Neural progenitor cell (in vitro differentiated cells): ENCODE results near the gene SOX5. TPM values are rescaled to one million over a fixed set of nuclear protein-coding genes. Genes with fewer than 3 reads are reported as not detected.

Source experiments
- DNase-seq: peaks from one replicate; pipeline ENCODE4 v3.0.0-alpha.2; 2016; ENCODE audit warnings: low spot score
- H2AFZ ChIP-seq: fragments of 200-600 bp; sonication (generic); replicated peaks from 2 replicates; pipeline ENCODE4 v1.6.1; 2016; ENCODE audit warnings: antibody characterized with exemption
- H3F3A ChIP-seq: fragments of 200-600 bp; sonication (generic); 2 replicates; pipeline ENCODE4 v1.6.1; 2016; ENCODE audit warnings: antibody characterized with exemption, low read depth
- H3K27ac ChIP-seq: fragments of 200-600 bp; sonication (generic); 2 replicates; pipeline ENCODE4 v1.5.1; 2016; ENCODE audit warnings: mild to moderate bottlenecking
- H3K27me3 ChIP-seq: fragments of 200-600 bp; sonication (generic); 2 replicates; pipeline ENCODE4 v1.6.1; 2016; ENCODE audit warnings: mild to moderate bottlenecking, moderate library complexity
- H3K36me3 ChIP-seq: fragments of 200-600 bp; sonication (generic); 2 replicates; pipeline ENCODE4 v1.5.1; 2016
- H3K4me1 ChIP-seq: fragments of 200-600 bp; sonication (generic); 2 replicates; pipeline ENCODE4 v1.6.1; 2016; ENCODE audit warnings: mixed run types
- H3K4me2 ChIP-seq: fragments of 200-600 bp; sonication (generic); 2 replicates; pipeline ENCODE4 v1.6.1; 2016
- H3K4me3 ChIP-seq: fragments of 200-600 bp; sonication (generic); 2 replicates; pipeline ENCODE4 v1.5.1; 2016
- H3K79me2 ChIP-seq: fragments of 200-600 bp; sonication (generic); 2 replicates; pipeline ENCODE4 v1.6.1; 2016; ENCODE audit warnings: low read depth
- H3K9ac ChIP-seq: fragments of 200-600 bp; sonication (generic); 2 replicates; pipeline ENCODE4 v1.6.1; 2016
- H3K9me3 ChIP-seq: fragments of 200-600 bp; sonication (generic); 2 replicates; pipeline ENCODE4 v1.5.1; 2016; ENCODE audit warnings: low read depth
- H4K20me1 ChIP-seq: fragments of 200-600 bp; sonication (generic); 2 replicates; pipeline ENCODE4 v1.6.1; 2016; ENCODE audit warnings: low read depth
- H3K27ac Mint-ChIP-seq: 3 replicates; pipeline ENCODE4 v1.8.0; 2021; ENCODE audit warnings: mixed read lengths
- H3K27me3 Mint-ChIP-seq: 2 replicates; pipeline ENCODE4 v1.8.0; 2022; ENCODE audit warnings: low read depth, mild to moderate bottlenecking, inconsistent platforms, moderate library complexity, mixed read lengths; ENCODE audit not compliant: insufficient read depth
- H3K36me3 Mint-ChIP-seq: 3 replicates; pipeline ENCODE4 v1.8.0; 2021; ENCODE audit warnings: mixed read lengths
- H3K4me1 Mint-ChIP-seq: 3 replicates; pipeline ENCODE4 v1.8.0; 2021; ENCODE audit warnings: mixed read lengths
- H3K4me3 Mint-ChIP-seq: 3 replicates; pipeline ENCODE4 v1.8.0; 2021; ENCODE audit warnings: mild to moderate bottlenecking, moderate library complexity, mixed read lengths
- H3K9me3 Mint-ChIP-seq: 3 replicates; pipeline ENCODE4 v1.8.0; 2020; ENCODE audit warnings: mixed read lengths
- EZH2 ChIP-seq: fragments of 200-600 bp; sonication (generic); IDR thresholded peaks from 2 replicates; pipeline ENCODE4 v1.6.1; 2017; ENCODE audit warnings: antibody characterized with exemption, mild to moderate bottlenecking, moderate library complexity
- EZH2phosphoT487 ChIP-seq: fragments of 200-600 bp; sonication (generic); IDR thresholded peaks from 2 replicates; pipeline ENCODE4 v1.6.1; 2017; ENCODE audit warnings: antibody characterized with exemption
- total RNA-seq: library from RNA; depleted of rRNA; stranded (reverse); fragments of >200 nt; gene quantifications from 2 replicates; pipeline ENCODE4 v1.2.3, GENCODE V29; 2015; ENCODE audit warnings: low replicate concordance
- TF ChIP-seq, protein P1 (sequence below): fragments of 200-600 bp; sonication (generic); IDR thresholded peaks from 2 replicates; pipeline ENCODE4 v1.5.1; 2017; ENCODE audit warnings: antibody characterized with exemption, mild to moderate bottlenecking

Gene SOX5
- total RNA-seq, 1 donor from 2014 or later, result 79.5 TPM

- H3F3A ChIP-seq, result peaks cover 14% of the 10 kb centered on the region
- peaks cover 10% of the 10 kb centered on the region for H3K4me1 ChIP-seq
- no peak overlapping the region for H3K27ac ChIP-seq
- no peak overlapping the region for H3K4me3 ChIP-seq
- H3K4me2 ChIP-seq, result no peak overlapping the region
- peaks cover 21% of the 10 kb centered on the region for H3K36me3 Mint-ChIP-seq
- peaks cover 19% of the 10 kb centered on the region for H3K36me3 ChIP-seq
- no peaks in the 10 kb centered on the region for H3K27me3 Mint-ChIP-seq
- H2AFZ ChIP-seq, result no peak overlapping the region
- H3K27me3 ChIP-seq, result no peaks in the 10 kb centered on the region
- no peak overlapping the region for H3K4me3 Mint-ChIP-seq
- no peak overlapping the region for H3K27ac Mint-ChIP-seq
- H3K9ac ChIP-seq, result no peak overlapping the region
- peaks cover 19% of the 10 kb centered on the region for H3K9me3 Mint-ChIP-seq
- no peak for DNase-seq
- no peaks in the 10 kb centered on the region for H3K4me1 Mint-ChIP-seq
- H3K9me3 ChIP-seq, result peaks cover 10% of the 10 kb centered on the region
- no peaks in the 10 kb centered on the region for H3K79me2 ChIP-seq
- no peaks in the 10 kb centered on the region for H4K20me1 ChIP-seq
- no peak for TF ChIP-seq EZH2phosphoT487
These were observed 254.6 kb downstream of the SOX5 start for GRCh38 chr12:23694920-23695319.

DNA sequence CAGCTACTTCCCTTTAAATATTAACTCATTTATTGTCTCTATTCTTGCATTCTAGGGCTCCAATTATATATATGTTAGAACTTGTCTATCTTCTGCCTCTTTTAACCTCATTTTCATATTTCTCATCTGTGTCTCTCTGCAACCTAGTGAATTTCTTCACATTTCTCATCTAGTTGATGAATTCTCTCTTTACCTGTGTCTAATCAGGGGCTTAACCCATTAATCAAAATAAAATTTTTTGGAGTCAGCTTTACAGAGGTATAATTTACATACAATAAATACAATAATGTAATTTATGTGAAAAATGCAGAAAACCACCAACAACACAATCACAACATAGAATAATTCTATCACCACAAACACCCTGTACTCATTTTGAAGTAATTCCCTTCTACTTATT lies 255.2 kb downstream of the SOX5 start:
- peaks cover 13% of the 10 kb centered on the region for H3F3A ChIP-seq
- no peak overlapping the region for H3K9ac ChIP-seq
- H3K79me2 ChIP-seq, result no peaks in the 10 kb centered on the region
- no peaks in the 10 kb centered on the region for H3K4me1 Mint-ChIP-seq
- no peak overlapping the region for H3K4me2 ChIP-seq
- H3K36me3 Mint-ChIP-seq, result peaks cover 21% of the 10 kb centered on the region
- peaks cover 19% of the 10 kb centered on the region for H3K9me3 Mint-ChIP-seq
- peaks cover 17% of the 10 kb centered on the region for H3K4me1 ChIP-seq
- no peak overlapping the region for H2AFZ ChIP-seq
- no peak overlapping the region for H3K4me3 ChIP-seq
- no peaks in the 10 kb centered on the region for H3K27me3 Mint-ChIP-seq
- no peak overlapping the region for H3K4me3 Mint-ChIP-seq
- H4K20me1 ChIP-seq, result no peaks in the 10 kb centered on the region
- TF ChIP-seq EZH2, result no peak
- TF ChIP-seq, protein P1, sequence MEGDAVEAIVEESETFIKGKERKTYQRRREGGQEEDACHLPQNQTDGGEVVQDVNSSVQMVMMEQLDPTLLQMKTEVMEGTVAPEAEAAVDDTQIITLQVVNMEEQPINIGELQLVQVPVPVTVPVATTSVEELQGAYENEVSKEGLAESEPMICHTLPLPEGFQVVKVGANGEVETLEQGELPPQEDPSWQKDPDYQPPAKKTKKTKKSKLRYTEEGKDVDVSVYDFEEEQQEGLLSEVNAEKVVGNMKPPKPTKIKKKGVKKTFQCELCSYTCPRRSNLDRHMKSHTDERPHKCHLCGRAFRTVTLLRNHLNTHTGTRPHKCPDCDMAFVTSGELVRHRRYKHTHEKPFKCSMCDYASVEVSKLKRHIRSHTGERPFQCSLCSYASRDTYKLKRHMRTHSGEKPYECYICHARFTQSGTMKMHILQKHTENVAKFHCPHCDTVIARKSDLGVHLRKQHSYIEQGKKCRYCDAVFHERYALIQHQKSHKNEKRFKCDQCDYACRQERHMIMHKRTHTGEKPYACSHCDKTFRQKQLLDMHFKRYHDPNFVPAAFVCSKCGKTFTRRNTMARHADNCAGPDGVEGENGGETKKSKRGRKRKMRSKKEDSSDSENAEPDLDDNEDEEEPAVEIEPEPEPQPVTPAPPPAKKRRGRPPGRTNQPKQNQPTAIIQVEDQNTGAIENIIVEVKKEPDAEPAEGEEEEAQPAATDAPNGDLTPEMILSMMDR, result no peak
- TF ChIP-seq EZH2phosphoT487, result no peak
- peaks cover 19% of the 10 kb centered on the region for H3K36me3 ChIP-seq
- H3K9me3 ChIP-seq, result peaks cover 10% of the 10 kb centered on the region
- no peak overlapping the region for H3K27ac ChIP-seq
- DNase-seq, result no peak
- H3K27me3 ChIP-seq, result no peaks in the 10 kb centered on the region
- no peak overlapping the region for H3K27ac Mint-ChIP-seq

DNA sequence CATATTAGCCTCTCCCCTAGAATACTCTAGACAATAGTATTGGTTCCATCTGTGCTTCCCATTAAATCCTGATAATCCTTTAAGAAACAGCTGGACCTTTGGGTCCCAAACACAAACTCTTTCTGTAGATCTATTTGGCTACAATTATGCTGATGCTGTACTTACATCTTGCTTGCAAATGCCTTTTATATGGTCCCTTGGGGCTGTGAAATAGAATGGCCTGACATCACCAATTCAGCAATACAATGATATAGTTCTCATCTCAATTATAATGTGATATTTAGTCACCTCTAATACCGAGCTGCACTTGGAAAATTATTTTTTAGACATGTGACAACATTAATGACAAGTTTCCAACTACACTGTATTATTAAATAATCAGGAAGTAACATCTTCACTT lies 261.5 kb downstream of the SOX5 start:
- no peaks in the 10 kb centered on the region for H3K9me3 ChIP-seq
- H3K27me3 ChIP-seq, result no peaks in the 10 kb centered on the region
- H3K4me2 ChIP-seq, result peak overlapping the region; percentile 46
- H3K79me2 ChIP-seq, result peaks cover 10% of the 10 kb centered on the region
- peaks cover 48% of the 10 kb centered on the region for H3F3A ChIP-seq
- H3K36me3 ChIP-seq, result no peaks in the 10 kb centered on the region
- Mint-ChIP-seq H3K27me3 (peaks cover 2% of the 10 kb centered on the region), H3K27ac (no peak overlapping the region), H3K4me1 (no peaks in the 10 kb centered on the region), H3K9me3 (no peaks in the 10 kb centered on the region), H3K36me3 (peaks cover 13% of the 10 kb centered on the region), H3K4me3 (no peak overlapping the region)
- H3K4me1 ChIP-seq, result peaks cover 67% of the 10 kb centered on the region
- DNase-seq, result no peak
- no peak overlapping the region for H3K4me3 ChIP-seq
- no peak overlapping the region for H3K9ac ChIP-seq
- no peak for TF ChIP-seq EZH2
- TF ChIP-seq, protein P1, result no peak
- no peak for TF ChIP-seq EZH2phosphoT487
- H3K27ac ChIP-seq, result peak overlapping the region; percentile 42
- no peaks in the 10 kb centered on the region for H4K20me1 ChIP-seq
- H2AFZ ChIP-seq, result no peak overlapping the region

GRCh38 chr12:23686095-23686494 lies 263.4 kb downstream of the SOX5 start:
- Histone ChIP-seq H3K4me1 (peaks cover 61% of the 10 kb centered on the region), H3K9me3 (no peaks in the 10 kb centered on the region), H3K4me3 (no peak overlapping the region), H3K9ac (no peak overlapping the region), H3K36me3 (peaks cover 8% of the 10 kb centered on the region), H3F3A (peaks cover 41% of the 10 kb centered on the region), H2AFZ (no peak overlapping the region), H3K27ac (peak overlapping the region; percentile 17), H3K4me2 (no peak overlapping the region), H3K27me3 (no peaks in the 10 kb centered on the region), H3K79me2 (peaks cover 10% of the 10 kb centered on the region), H4K20me1 (no peaks in the 10 kb centered on the region)
- Mint-ChIP-seq H3K4me1 (no peaks in the 10 kb centered on the region), H3K9me3 (peaks cover 5% of the 10 kb centered on the region), H3K27me3 (peaks cover 2% of the 10 kb centered on the region), H3K36me3 (peaks cover 20% of the 10 kb centered on the region), H3K27ac (no peak overlapping the region), H3K4me3 (no peak overlapping the region)
- DNase-seq, result no peak
- TF ChIP-seq EZH2, result no peak
- TF ChIP-seq, protein P1, result no peak
- no peak for TF ChIP-seq EZH2phosphoT487
